HepG2 (cell line): Measurements from ENCODE around the gene TACC3. TPM values are rescaled to one million over a fixed set of nuclear protein-coding genes. Genes with fewer than 3 reads are reported as not detected.
A peak's percentile ranks its signal among the peaks of the same experiment; 100 is the strongest.

Source experiments
- BORCS8-MEF2B ChIP-seq: sonication (generic); formaldehyde crosslinking; IDR thresholded peaks from 2 replicates; pipeline ENCODE4 v1.8.0; 2022; ENCODE audit warnings: mild to moderate bottlenecking, missing genetic modification reagents
- FOXA3 ChIP-seq: IDR thresholded peaks from 2 replicates; pipeline ENCODE4 v1.6.1; 2016; ENCODE audit warnings: missing genetic modification reagents, missing compliant biosample characterization
- GABPB1 ChIP-seq: IDR thresholded peaks from 2 replicates; pipeline ENCODE4 v1.6.1; 2016; ENCODE audit warnings: mild to moderate bottlenecking, missing genetic modification reagents, moderate library complexity, missing compliant biosample characterization
- GTF2F1 ChIP-seq: fragments of 150-350 bp; IDR thresholded peaks from 2 replicates; pipeline ENCODE4 v1.6.1; 2014; ENCODE audit warnings: low read length
- HBP1 ChIP-seq: IDR thresholded peaks from 2 replicates; pipeline ENCODE4 v1.6.1; 2016; ENCODE audit warnings: low read depth, control low read depth
- KLF12 ChIP-seq: sonication (generic); formaldehyde crosslinking; IDR thresholded peaks from 2 replicates; pipeline ENCODE4 v1.4.0; 2020; ENCODE audit warnings: missing genetic modification reagents, borderline replicate concordance
- KMT2A ChIP-seq: sonication (generic); formaldehyde crosslinking; IDR thresholded peaks from 2 replicates; pipeline ENCODE4 v1.4.0; 2020; ENCODE audit warnings: missing genetic modification reagents
- MTA1 ChIP-seq: sonication (generic); formaldehyde crosslinking; IDR thresholded peaks from 2 replicates; pipeline ENCODE4 v1.4.0; 2020; ENCODE audit warnings: missing genetic modification reagents, mild to moderate bottlenecking, borderline replicate concordance
- PTBP1 ChIP-seq: fragments of 200-400 bp; formaldehyde crosslinking; IDR thresholded peaks from 2 replicates; pipeline ENCODE4 v1.6.1; 2018; ENCODE audit warnings: low read length, low read depth; ENCODE audit not compliant: poor library complexity, severe bottlenecking
- SKI ChIP-seq: fragments of 450-650 bp; IDR thresholded peaks from one replicate; pipeline ENCODE4 v1.6.1; 2018; ENCODE audit warnings: mild to moderate bottlenecking; ENCODE audit not compliant: partially characterized antibody
- ZBTB38 ChIP-seq: sonication (generic); formaldehyde crosslinking; IDR thresholded peaks from 2 replicates; pipeline ENCODE4 v1.5.1; 2020; ENCODE audit warnings: mild to moderate bottlenecking, missing genetic modification reagents
- ZFP41 ChIP-seq: sonication (generic); formaldehyde crosslinking; IDR thresholded peaks from 2 replicates; pipeline ENCODE4 v1.4.0; 2020; ENCODE audit warnings: mild to moderate bottlenecking, missing genetic modification reagents, borderline replicate concordance
- ZNF260 ChIP-seq: sonication (generic); formaldehyde crosslinking; IDR thresholded peaks from 2 replicates; pipeline ENCODE4 v1.4.0; 2020; ENCODE audit warnings: missing genetic modification reagents, low read depth, mild to moderate bottlenecking, borderline replicate concordance
- ZNF318 ChIP-seq: sonication (generic); formaldehyde crosslinking; IDR thresholded peaks from 2 replicates; pipeline ENCODE4 v1.4.0; 2020; ENCODE audit warnings: mild to moderate bottlenecking, missing genetic modification reagents
- ZNF431 ChIP-seq: sonication (generic); formaldehyde crosslinking; IDR thresholded peaks from 2 replicates; pipeline ENCODE4 v1.9.0; 2022; ENCODE audit warnings: missing genetic modification reagents, low read depth, mild to moderate bottlenecking, borderline replicate concordance
- ZNF597 ChIP-seq: sonication (generic); formaldehyde crosslinking; IDR thresholded peaks from 2 replicates; pipeline ENCODE4 v1.5.0; 2020; ENCODE audit warnings: missing genetic modification reagents
- ZNF772 ChIP-seq: sonication (generic); formaldehyde crosslinking; IDR thresholded peaks from 2 replicates; pipeline ENCODE4 v1.5.0; 2020; ENCODE audit warnings: mild to moderate bottlenecking, missing genetic modification reagents
- ZNF891 ChIP-seq: sonication (generic); formaldehyde crosslinking; IDR thresholded peaks from 2 replicates; pipeline ENCODE4 v1.5.0; 2020; ENCODE audit warnings: mild to moderate bottlenecking, missing genetic modification reagents
- ZSCAN25 ChIP-seq: sonication (generic); formaldehyde crosslinking; IDR thresholded peaks from 2 replicates; pipeline ENCODE4 v1.8.0; 2022; ENCODE audit warnings: mild to moderate bottlenecking, missing genetic modification reagents
- polyA plus RNA-seq, 8 experiments: library from polyadenylated mRNA; depleted of rRNA in 3 of 8; stranded (reverse) in 7 of 8; unstranded in 1 of 8; fragments of >200 nt; fragmentation: Illumina TruSeq in 4 of 8; extraction: Trizol in 4 of 8; gene quantifications; 2 replicates each; pipeline versions ENCODE4 v1.2.1 to v1.2.3, GENCODE V29; 2011 to 2016; ENCODE audit warnings: low read depth in 4 of 8, missing spikeins in 1 of 8, mixed read lengths in 1 of 8; ENCODE audit not compliant: insufficient read depth in 1 of 8
- total RNA-seq, 5 experiments: library from RNA; depleted of rRNA; stranded (reverse); fragments of >200 nt; fragmentation: Illumina TruSeq; extraction: Trizol; gene quantifications; 2 replicates each; pipeline ENCODE4 v1.2.3, GENCODE V29; 2016; ENCODE audit warnings: low read depth in 1 of 5

TACC3 gene
- total and polyA plus RNA-seq, 2 of the 13 experiments (the other 11 are each of a cell fraction or from before 2014, with no cell fraction given) = 20.3 to 21.2 TPM

GRCh38 chr4:1787411-1788077, 66.2 kb downstream of the TACC3 start (continued):
- no peak for TF ChIP-seq ZNF260
- TF ChIP-seq GABPB1 (CRISPR knock-in tag) = peak; percentile 51
- no peak for TF ChIP-seq BORCS8-MEF2B (CRISPR knock-in tag)
- no peak for TF ChIP-seq ZFP41
- TF ChIP-seq ZNF431 (CRISPR knock-in tag) = no peak
- no peak for TF ChIP-seq ZNF891
- TF ChIP-seq GTF2F1 = no peak
- no peak for TF ChIP-seq ZBTB38 (CRISPR knock-in tag)
- no peak for TF ChIP-seq KMT2A
- TF ChIP-seq KLF12 (CRISPR knock-in tag) = no peak
- TF ChIP-seq MTA1 = no peak
- TF ChIP-seq SKI = no peak
- TF ChIP-seq HBP1 (CRISPR knock-in tag) = no peak
- no peak for TF ChIP-seq ZSCAN25
- TF ChIP-seq ZNF597 (CRISPR knock-in tag) = no peak
- no peak for TF ChIP-seq FOXA3 (CRISPR knock-in tag)
- TF ChIP-seq ZNF318 (CRISPR knock-in tag) = no peak
- no peak for TF ChIP-seq ZNF772 (CRISPR knock-in tag)
- TF ChIP-seq PTBP1 = no peak
